Frontal cortex (tissue), 4 donors: ENCODE measurements around the gene JAML. TPM values are rescaled to one million over a fixed set of nuclear protein-coding genes. Genes with fewer than 3 reads are reported as not detected.

Experiments used
- DNase-seq, 2 donors: peaks; one replicate each; pipeline ENCODE4 v3.0.0; 2012; ENCODE audit warnings: low spot score in 2 of 2
- FAIRE-seq: peaks from 2 replicates; lab custom pipeline; 2012; peaks lifted over from hg19 to GRCh38; lab: Jason Lieb, UNC
- small RNA-seq: library from RNA; depleted of rRNA; stranded (forward); fragments of <200 nt; gene quantifications from one replicate; pipeline ENCODE3, GENCODE V24; 2014
- total RNA-seq: library from RNA; depleted of rRNA; stranded (reverse); fragments of >200 nt; gene quantifications from one replicate; pipeline ENCODE4 v1.2.3, GENCODE V29; 2014
- donor health status: control.
- donor health status: control.
- donor health status: control.

Gene JAML
- total RNA-seq, 1 donor from 2014 or later = 0.82 TPM

DNA sequence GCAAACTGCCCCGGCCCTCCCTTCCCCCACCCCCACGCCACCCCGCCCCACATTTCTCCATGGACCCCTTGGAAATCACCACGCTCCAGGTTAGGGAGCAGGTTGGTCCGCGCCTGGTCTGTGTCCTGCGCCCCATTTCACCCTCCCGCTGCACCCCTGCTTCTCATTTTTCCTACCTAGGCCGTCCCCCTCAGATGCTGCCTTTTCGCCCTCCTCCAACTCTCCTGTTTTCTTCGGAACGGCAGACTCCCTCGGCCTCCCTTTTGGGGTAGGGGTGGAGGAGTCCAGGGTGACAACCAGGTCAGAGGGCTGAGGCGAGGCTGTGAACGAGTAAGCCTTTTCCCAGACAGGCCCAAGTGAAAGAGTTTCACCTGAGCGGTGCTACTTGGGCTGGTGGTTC lies 71.3 kb downstream of the JAML start:
- DNase-seq (no peak), FAIRE-seq (no peak)

DNA sequence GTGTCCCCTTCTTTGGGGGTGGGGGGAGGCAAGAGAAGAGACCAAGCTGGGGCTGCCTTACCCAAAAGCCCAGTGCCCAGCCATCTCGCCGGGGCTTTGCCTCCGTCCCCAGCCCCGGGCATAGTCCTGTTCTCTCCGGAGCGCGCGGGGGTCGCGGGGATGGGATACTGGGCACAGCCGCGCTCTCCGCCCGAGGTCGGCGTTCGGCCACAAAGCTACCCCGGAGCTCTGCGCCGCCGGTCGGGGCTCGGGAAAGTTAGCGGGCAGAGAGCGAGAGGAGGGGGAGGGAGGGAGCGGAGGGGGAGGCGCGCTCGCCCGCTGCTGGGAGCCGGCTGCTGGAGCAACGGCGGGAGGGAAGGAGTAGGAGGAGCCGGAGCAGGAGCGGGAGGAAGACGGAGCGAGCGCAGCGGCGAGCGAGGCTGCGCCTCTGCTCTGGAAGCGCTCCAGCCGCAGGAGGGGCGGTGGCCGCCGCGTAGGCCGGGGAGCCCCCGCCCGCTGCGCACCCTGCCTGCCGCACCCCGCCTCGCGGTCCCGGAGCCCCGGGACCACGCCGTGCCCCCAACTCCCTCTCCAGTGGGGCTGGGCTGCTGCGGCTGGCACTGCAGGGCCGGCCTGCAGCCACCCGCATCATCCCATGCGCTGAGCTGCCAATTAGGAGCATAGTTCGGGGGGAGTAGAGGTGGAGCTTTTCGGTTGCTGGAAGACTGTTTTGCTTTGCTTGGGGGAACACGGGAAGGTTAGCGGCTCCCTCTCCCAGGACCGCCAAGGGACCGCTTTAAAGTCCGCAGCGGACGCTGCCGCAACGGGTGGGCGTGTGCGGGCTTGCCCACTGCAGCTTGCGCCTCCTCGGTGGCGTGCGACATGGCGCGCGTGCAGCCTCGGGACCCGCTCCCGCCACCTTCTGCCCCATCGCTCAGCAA lies 72.0 kb downstream of the JAML start, which contains the start of gene SCN4B:
TSS of gene SCN4B (minus strand) at position 272 of the 920 bp plus-strand sequence. CDS start at position 122, 150 bp downstream.
- peak; percentile 82 to 87 for DNase-seq
- no peak for FAIRE-seq

DNA sequence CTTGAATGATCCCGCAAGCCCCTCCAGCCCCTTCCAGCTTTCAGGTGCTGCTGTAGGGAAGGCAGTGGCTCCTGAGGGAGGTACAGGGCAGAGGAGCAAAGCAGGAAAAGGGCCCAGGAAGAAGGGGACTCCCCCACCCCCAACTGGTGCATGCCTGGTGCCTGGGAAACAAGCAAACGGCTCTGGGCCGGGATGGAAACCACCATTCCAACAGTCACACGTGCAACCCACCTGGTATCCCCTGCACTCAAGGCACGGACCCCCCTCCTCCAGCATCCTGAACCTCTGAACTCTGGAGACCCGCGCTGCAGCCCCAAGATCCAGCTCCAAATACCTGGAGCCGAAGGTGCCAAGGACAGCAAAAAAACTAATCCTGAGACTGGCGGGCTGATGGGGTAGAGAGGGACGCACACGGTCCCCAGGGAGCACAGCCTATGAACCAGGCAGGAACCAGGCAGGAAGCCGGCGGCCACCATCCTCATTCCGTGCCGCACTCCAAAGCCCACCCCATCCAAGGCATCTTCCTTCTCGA lies 72.7 kb downstream of the JAML start:
- no peak for DNase-seq
- no peak for FAIRE-seq

- DNase-seq (no peak), FAIRE-seq (no peak)
Measured at GRCh38 chr11:118151431-118151830, 73.4 kb downstream of the JAML start.

DNA sequence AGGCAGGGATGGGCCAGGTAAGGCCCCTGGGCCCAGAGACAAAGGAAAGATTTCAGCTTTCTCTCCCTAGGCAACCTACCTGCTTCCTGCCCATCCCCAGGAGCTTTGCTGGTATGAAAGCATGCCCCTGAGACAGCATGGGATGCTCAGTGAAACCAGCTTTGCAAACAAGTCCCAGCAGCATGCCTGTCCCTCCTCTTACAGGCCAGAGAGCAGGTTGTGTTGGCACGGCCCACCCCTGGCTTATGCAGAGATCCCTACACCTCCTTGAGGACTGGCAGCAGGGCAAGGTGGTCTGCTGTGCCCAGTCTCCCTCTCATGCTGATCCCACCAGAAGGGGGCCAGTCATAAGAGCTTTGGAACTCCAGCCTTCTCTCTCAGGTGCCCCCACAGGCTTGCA lies 75.3 kb downstream of the JAML start:
- DNase-seq (no peak), FAIRE-seq (no peak)

DNA sequence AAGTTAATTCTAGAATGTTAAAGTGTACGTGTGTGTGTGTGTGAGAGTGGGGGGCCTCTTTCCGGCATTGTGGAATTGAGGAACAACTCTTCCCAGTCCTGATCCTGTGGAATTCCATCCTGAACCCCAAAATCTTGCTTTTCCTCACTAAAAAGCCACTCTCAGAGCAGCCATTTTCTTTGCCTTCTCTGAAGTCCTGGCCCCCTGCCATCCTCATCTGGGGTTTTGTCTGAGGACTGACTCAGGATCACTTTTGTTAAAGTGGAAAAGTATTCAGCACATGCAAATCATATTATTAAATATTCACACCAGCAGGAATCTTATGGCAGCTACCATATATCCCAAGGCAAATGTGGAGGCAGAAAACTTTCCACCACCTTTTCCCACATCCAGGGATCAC lies 76.0 kb downstream of the JAML start:
- FAIRE-seq (no peak), DNase-seq (no peak)

GRCh38 chr11:118148240-118148639 lies 76.6 kb downstream of the JAML start:
- no peak for FAIRE-seq
- no peak for DNase-seq

- DNase-seq (no peak), FAIRE-seq (no peak)
Measured at GRCh38 chr11:118147502-118147901, 77.3 kb downstream of the JAML start.

DNA sequence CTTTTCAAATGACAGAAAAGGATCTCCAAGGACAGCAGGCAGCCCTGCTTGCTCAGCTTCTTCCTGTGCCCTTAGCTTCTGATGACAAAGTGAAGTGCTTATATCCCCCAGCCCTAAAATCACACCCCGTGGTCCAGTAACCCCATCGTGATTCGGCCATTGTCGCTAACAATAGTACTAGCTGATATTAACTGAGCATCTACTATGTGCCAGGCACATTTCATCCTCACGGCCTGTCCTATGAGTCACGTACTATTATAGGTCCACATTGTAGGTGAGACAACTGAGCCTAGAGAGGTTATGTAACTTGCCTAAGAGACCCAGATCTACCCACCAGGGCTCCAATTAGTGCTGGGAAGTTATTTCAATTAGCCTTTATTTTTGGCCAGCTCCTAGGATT lies 78.3 kb downstream of the JAML start:
- DNase-seq = no peak
- no peak for FAIRE-seq

GRCh38 chr11:118145285-118146227 lies 79.3 kb downstream of the JAML start:
- no peak for FAIRE-seq
- peak; percentile 94 to 95 for DNase-seq

GRCh38 chr11:118144301-118145268 lies 80.2 kb downstream of the JAML start:
- no peak for DNase-seq
- FAIRE-seq = no peak

Small RNAs within 50 kb of the gene (small RNA-seq; reads per million reads assigned to genes)
- not detected for gene HSPE1P18

Other genes with a start within 250 kb of the JAML start
- gene IL10RA, start 238.6 kb downstream of the JAML start, total RNA-seq = 2.0 TPM
- gene TMPRSS4, start 147.9 kb downstream of the JAML start, total RNA-seq = not detected
- not detected for gene SMIM35, start 138.0 kb downstream of the JAML start, total RNA-seq
- gene SCN4B, start 72.2 kb downstream of the JAML start, total RNA-seq = 5.7 TPM
- gene SCN2B, start 48.4 kb downstream of the JAML start, total RNA-seq = 4.9 TPM
- 2.4 TPM for gene MPZL3, start 27.4 kb upstream of the JAML start, total RNA-seq
- 1.6 TPM for gene MPZL2, start 39.3 kb upstream of the JAML start, total RNA-seq
- not detected for gene CD3E, start 79.7 kb upstream of the JAML start, total RNA-seq
- gene CD3D, start 117.7 kb upstream of the JAML start, total RNA-seq = not detected
- not detected for gene CD3G, start 119.3 kb upstream of the JAML start, total RNA-seq
- 58.3 TPM for gene UBE4A, start 134.6 kb upstream of the JAML start, total RNA-seq
- gene ATP5MG, start 176.6 kb upstream of the JAML start, total RNA-seq = 76.2 TPM
- gene KMT2A, start 211.5 kb upstream of the JAML start, total RNA-seq = 35.9 TPM